PC-3 (cell line): ENCODE data around the gene PPP2R3B. TPM values are rescaled to one million over a fixed set of nuclear protein-coding genes. Genes with fewer than 3 reads are reported as not detected.

ENCODE experiments used
- ATAC-seq: fragments of 200-7000 bp; cut with Tn5 transposase; 2 replicates; pipeline ENCODE4 v1.9.1; 2020; ENCODE audit warnings: mild to moderate bottlenecking, moderate library complexity
- BruUV-seq: library from RNA; stranded (reverse); fragments of 400-500 nt; replicated peaks from 2 replicates; lab custom pipeline; 2021; lab: Mats Ljungman, UMichigan
- CTCF ChIA-PET: fragments of 300-600 bp; sonication (Branson Sonifier 250); formaldehyde crosslinking; loops from one replicate; lab custom pipeline; 2022; ENCODE audit warnings: antibody characterized with exemption; lab: Charles Lee
- POLR2A ChIA-PET: fragments of 300-600 bp; sonication (Branson Sonifier 250); formaldehyde crosslinking; loops from one replicate; lab custom pipeline; 2022; ENCODE audit warnings: antibody characterized with exemption; ENCODE audit not compliant: unreplicated experiment; lab: Charles Lee
- DNase-seq: peaks from one replicate; pipeline ENCODE4 v3.0.0-alpha.2; 2015
- H2AFZ ChIP-seq: fragments of 300-600 bp; sonication (generic); 2 replicates; pipeline ENCODE4 v1.6.0; 2016; ENCODE audit warnings: antibody characterized with exemption, low read length
- H3F3A ChIP-seq: fragments of 300-600 bp; sonication (generic); one replicate; pipeline ENCODE4 v1.6.0; 2017; ENCODE audit warnings: antibody characterized with exemption, low read length, control low read depth, mild to moderate bottlenecking; ENCODE audit not compliant: unreplicated experiment
- H3K27ac ChIP-seq: fragments of 300-600 bp; sonication (generic); 2 replicates; pipeline ENCODE4 v1.5.1; 2016; ENCODE audit warnings: mild to moderate bottlenecking, low read length
- H3K27me3 ChIP-seq: fragments of 300-600 bp; sonication (generic); 2 replicates; pipeline ENCODE4 v1.6.1; 2016; ENCODE audit warnings: low read length, mixed read lengths
- H3K36me3 ChIP-seq: fragments of 300-600 bp; sonication (generic); 2 replicates; pipeline ENCODE4 v1.6.1; 2016; ENCODE audit warnings: low read depth, mixed run types, low read length, mixed read lengths
- H3K4me1 ChIP-seq: fragments of 300-600 bp; sonication (generic); 2 replicates; pipeline ENCODE4 v1.5.1; 2016; ENCODE audit warnings: low read length; ENCODE audit not compliant: insufficient read depth
- H3K4me2 ChIP-seq: fragments of 300-600 bp; sonication (generic); 2 replicates; pipeline ENCODE4 v1.6.0; 2016; ENCODE audit warnings: low read length
- H3K4me3 ChIP-seq: fragments of 300-600 bp; sonication (generic); 2 replicates; pipeline ENCODE4 v1.5.1; 2016; ENCODE audit warnings: mild to moderate bottlenecking, low read length, mixed read lengths
- H3K79me2 ChIP-seq: fragments of 300-600 bp; sonication (generic); 2 replicates; pipeline ENCODE4 v1.6.1; 2017; ENCODE audit warnings: low read length, mixed read lengths
- H3K9ac ChIP-seq: fragments of 300-600 bp; sonication (generic); 2 replicates; pipeline ENCODE4 v1.6.0; 2016; ENCODE audit warnings: mild to moderate bottlenecking, low read length
- H3K9me2 ChIP-seq: fragments of 300-600 bp; sonication (generic); replicated peaks from 2 replicates; pipeline ENCODE4 v1.6.1; 2016; ENCODE audit warnings: mixed run types, low read length, mixed read lengths
- H3K9me3 ChIP-seq: fragments of 300-600 bp; sonication (generic); 2 replicates; pipeline ENCODE4 v1.6.1; 2016; ENCODE audit warnings: low read length, mixed read lengths
- H4K20me1 ChIP-seq: fragments of 300-600 bp; sonication (generic); 2 replicates; pipeline ENCODE4 v1.6.1; 2016; ENCODE audit warnings: low read length, mixed read lengths
- CTCF ChIP-seq: fragments of 300-600 bp; sonication (generic); conservative IDR thresholded peaks from 2 replicates; pipeline ENCODE4 v1.5.1; 2017; ENCODE audit warnings: antibody characterized with exemption, low read depth, mild to moderate bottlenecking, low read length
- EZH2 ChIP-seq: fragments of 300-600 bp; sonication (generic); IDR thresholded peaks from one replicate; pipeline ENCODE4 v1.6.1; 2017; ENCODE audit warnings: antibody characterized with exemption, mild to moderate bottlenecking, low read length; ENCODE audit not compliant: unreplicated experiment
- EZH2phosphoT487 ChIP-seq: fragments of 300-600 bp; sonication (generic); IDR thresholded peaks from 2 replicates; pipeline ENCODE4 v1.6.1; 2018; ENCODE audit warnings: mild to moderate bottlenecking, antibody characterized with exemption, low read length, borderline replicate concordance
- intact Hi-C: fragments of 100-400 bp; cut with micrococcal nuclease; formaldehyde crosslinking; loops from 2 replicates; pipeline ENCODE4 v1.9.0; 2023
- total RNA-seq: library from RNA; depleted of rRNA; stranded (reverse); fragments of >200 nt; gene quantifications from 2 replicates; pipeline ENCODE4 v1.2.3, GENCODE V29; 2014

PPP2R3B gene
- total RNA-seq, 1 experiment from 2014 or later = 35.4 TPM

- Histone ChIP-seq H3K36me3 (peaks cover 13% of the 10 kb centered on the region), H3K27ac (no peak overlapping the region), H3K4me2 (no peak overlapping the region), H3K9ac (no peak overlapping the region), H3K79me2 (0 out of 2 replicates have a peak, but pooled peaks cover 2% of the 10 kb centered on the region), H3K9me3 (no peaks in the 10 kb centered on the region), H2AFZ (no peak overlapping the region), H4K20me1 (no peaks in the 10 kb centered on the region), H3K27me3 (no peaks in the 10 kb centered on the region), H3F3A (no peaks in the 10 kb centered on the region), H3K9me2 (no peaks in the 10 kb centered on the region), H3K4me3 (no peak overlapping the region), H3K4me1 (peaks cover 8% of the 10 kb centered on the region)
- ATAC-seq (no peak), DNase-seq (no peak)
- intact Hi-C loops = no loop called here
- ChIA-PET CTCF (no interaction called here), POLR2A (no interaction called here)
- TF ChIP-seq EZH2phosphoT487 = no peak
- no peak for TF ChIP-seq CTCF
- BruUV-seq = no TSS peak
Observed at GRCh38 chrX:361231-362145, 25.2 kb downstream of the PPP2R3B start.

- DNase-seq (no peak), ATAC-seq (no peak)
- Histone ChIP-seq H3K27ac (no peak overlapping the region), H3K9me2 (no peaks in the 10 kb centered on the region), H3F3A (no peaks in the 10 kb centered on the region), H3K9me3 (no peaks in the 10 kb centered on the region), H3K4me3 (no peak overlapping the region), H3K27me3 (no peaks in the 10 kb centered on the region), H3K79me2 (0 out of 2 replicates have a peak, but pooled peaks cover 6% of the 10 kb centered on the region), H3K36me3 (peaks cover 13% of the 10 kb centered on the region), H3K4me2 (no peak overlapping the region), H4K20me1 (no peaks in the 10 kb centered on the region), H2AFZ (no peak overlapping the region), H3K9ac (no peak overlapping the region), H3K4me1 (peaks cover 8% of the 10 kb centered on the region)
- intact Hi-C loops = no loop called here
- ChIA-PET CTCF (no interaction called here), POLR2A (no interaction called here)
- TF ChIP-seq EZH2 (no peak), CTCF (no peak), EZH2phosphoT487 (no peak)
- BruUV-seq = no TSS peak
Observed at GRCh38 chrX:360496-361150, 26.1 kb downstream of the PPP2R3B start.
